Left lung (tissue), 10 donors: Measurements from ENCODE around the gene LHCGR. TPM values are rescaled to one million over a fixed set of nuclear protein-coding genes. Genes with fewer than 3 reads are reported as not detected.
A peak's percentile ranks its signal among the peaks of the same experiment; 100 is the strongest.

Experiments used
- ATAC-seq: fragments of 200-7000 bp; cut with Tn5 transposase; one replicate; pipeline ENCODE4 v1.9.1; 2020; ENCODE audit warnings: moderate library complexity
- DNase-seq, 4 donors: peaks; one replicate each; pipeline ENCODE4 v3.0.0-alpha.2; 2013 to 2020
- H3K27ac ChIP-seq, 2 donors: fragments of 200-600 bp; sonication (generic) in 1 of 2; one replicate each; pipeline versions ENCODE4 v1.5.0 to v1.8.0; 2020 to 2021
- H3K27me3 ChIP-seq, 2 donors: fragments of 200-600 bp; sonication (generic) in 1 of 2; one replicate each; pipeline versions ENCODE4 v1.5.0 to v1.8.0; 2020 to 2021
- H3K36me3 ChIP-seq, 2 donors: fragments of 200-600 bp; sonication (generic) in 1 of 2; one replicate each; pipeline versions ENCODE4 v1.5.0 to v1.8.0; 2020 to 2021
- H3K4me1 ChIP-seq, 2 donors: fragments of 200-600 bp; one replicate each; pipeline ENCODE4 v1.8.0; 2021
- H3K4me3 ChIP-seq, 2 donors: fragments of 200-600 bp; sonication (generic) in 1 of 2; one replicate each; pipeline versions ENCODE4 v1.5.0 to v1.8.0; 2020 to 2021; ENCODE audit warnings: mild to moderate bottlenecking in 1 of 2
- H3K9me3 ChIP-seq, 2 donors: fragments of 200-600 bp; sonication (generic) in 1 of 2; one replicate each; pipeline versions ENCODE4 v1.5.0 to v1.8.0; 2020 to 2021
- CTCF ChIP-seq, 2 donors: fragments of 200-600 bp; sonication (generic) in 1 of 2; IDR thresholded peaks; one replicate each; pipeline versions ENCODE4 v1.5.0 to v1.8.0; 2021; ENCODE audit warnings: antibody characterized with exemption in 2 of 2
- intact Hi-C, 2 donors: fragments of 100-400 bp; cut with DNase I; formaldehyde crosslinking; loops; one replicate each; pipeline versions ENCODE4 v1.11.2 to v1.14.2; 2022
- polyA plus RNA-seq, 6 donors: library from polyadenylated mRNA; unstranded; fragments of 120-200 nt; gene quantifications; one replicate each; pipeline ENCODE4 v1.2.1, GENCODE V29; 2013; ENCODE audit not compliant: insufficient read length in 6 of 6
- total RNA-seq, 2 donors: library from RNA; stranded (reverse); fragmentation: NEBNext Ultra II Directional; extraction: Animal tissue kit (Norgen Biotek cat#: 25700); gene quantifications; one replicate each; pipeline ENCODE4 v1.2.1, GENCODE V29; 2021
- donor health status: DM: no; HTN: yes; CAD: no.
- donor health status: DM: no; HTN: no; CAD: no.

Gene LHCGR
- total and polyA plus RNA-seq, 8 donors = 0.08 to 0.21 (median 0.14) TPM; not detected in 2

DNA sequence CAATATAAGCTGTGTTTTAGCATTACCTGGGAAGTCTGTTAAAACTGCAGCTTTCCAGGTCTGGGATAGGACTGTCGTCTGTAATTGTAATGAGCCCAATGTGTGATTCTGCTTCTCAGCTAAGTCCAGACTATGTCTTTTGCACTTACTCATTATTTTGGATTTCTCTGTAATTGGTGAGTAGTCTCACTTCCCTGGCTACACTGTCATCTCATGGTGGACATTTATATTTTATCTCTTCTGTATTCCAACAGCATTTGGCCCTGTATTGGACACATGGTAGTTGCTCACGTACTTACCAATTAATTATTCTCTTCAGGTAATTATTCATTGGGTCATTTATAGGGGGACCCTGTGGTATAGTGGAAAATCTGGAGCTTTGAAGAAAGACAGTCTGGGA lies 28.0 kb downstream of the LHCGR start:
- Histone ChIP-seq H3K9me3 (no peaks in the 10 kb centered on the region), H3K4me3 (no peak overlapping the region), H3K27ac (no peak overlapping the region), H3K4me1 (peaks cover 0 to 5% of the 10 kb centered on the region in 2 donors), H3K36me3 (no peaks in the 10 kb centered on the region), H3K27me3 (no peaks in the 10 kb centered on the region)
- DNase-seq = no peak
- peak; percentile 76 for ATAC-seq
- peak in 1 of 2 donors; percentile 16 for TF ChIP-seq CTCF (IDR thresholded peaks at IDR 0.05)
- intact Hi-C loops = no loop called here

DNA sequence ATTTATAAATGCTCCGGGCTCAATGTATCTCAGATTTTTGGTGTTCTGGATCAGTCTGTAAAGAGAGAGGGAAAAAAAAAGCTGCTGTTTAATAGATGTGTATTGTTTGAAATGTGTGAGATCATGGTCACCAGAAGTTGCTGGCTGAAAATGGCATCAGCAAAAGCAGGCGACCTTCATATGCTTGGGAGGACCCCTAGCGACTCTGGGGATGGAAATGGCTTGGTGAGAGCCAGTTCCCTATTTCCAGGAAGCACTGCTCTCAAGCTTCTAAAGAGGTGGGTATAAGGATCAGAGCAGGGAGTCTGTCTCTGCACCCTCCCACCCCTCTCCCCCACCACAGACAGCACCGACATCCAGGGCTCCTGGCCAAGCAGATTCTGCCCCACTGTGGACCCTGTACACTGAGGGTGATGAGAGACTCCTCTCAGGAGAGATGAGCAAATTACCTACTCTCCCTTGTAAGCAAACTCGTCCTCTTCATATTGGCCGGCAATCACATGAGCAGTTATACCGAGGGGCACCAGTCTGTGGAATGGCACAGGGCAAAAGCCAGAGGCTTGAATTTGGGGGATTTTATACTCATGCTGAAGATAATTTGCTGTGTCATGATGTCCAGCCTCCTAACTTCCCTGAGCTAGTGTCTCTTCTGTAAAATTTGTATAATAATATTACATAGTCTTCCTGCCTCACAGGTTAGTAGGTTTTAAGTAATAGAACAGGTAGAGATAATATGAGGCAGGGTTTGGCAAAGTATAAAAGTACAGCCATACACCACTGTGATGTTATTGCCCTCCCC lies 29.6 kb downstream of the LHCGR start:
- no peaks in the 10 kb centered on the region for H3K9me3 ChIP-seq
- no peak for TF ChIP-seq CTCF (IDR thresholded peaks at IDR 0.05)

DNA sequence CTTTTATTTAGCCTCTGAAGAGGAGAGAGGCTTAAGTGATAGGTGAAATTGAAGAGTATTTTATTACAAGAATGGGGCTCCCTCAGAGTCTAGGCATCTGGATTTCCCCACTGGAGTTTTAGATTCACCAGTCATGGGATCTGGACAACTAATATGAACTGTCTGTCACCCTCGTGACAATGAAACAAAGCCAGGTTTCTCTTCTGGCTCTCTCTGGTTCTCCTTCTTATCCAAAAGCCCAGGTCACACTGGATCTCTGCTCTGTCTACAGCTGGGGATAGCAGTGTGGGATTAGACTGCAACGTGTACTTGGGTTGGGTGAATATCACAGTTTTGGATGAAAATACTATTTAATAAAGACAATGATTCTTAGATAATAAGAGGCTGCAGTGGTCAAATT lies 31.2 kb downstream of the LHCGR start:
- H3K9me3 ChIP-seq = no peaks in the 10 kb centered on the region
- ATAC-seq (no peak), DNase-seq (no peak)
- H3K27me3 ChIP-seq = no peaks in the 10 kb centered on the region
- no peak overlapping the region for H3K4me3 ChIP-seq
- intact Hi-C loops = no loop called here
- H3K36me3 ChIP-seq = no peaks in the 10 kb centered on the region
- no peak for TF ChIP-seq CTCF (IDR thresholded peaks at IDR 0.05)
- H3K27ac ChIP-seq = no peak overlapping the region
- peaks cover 0 to 8% of the 10 kb centered on the region in 2 donors for H3K4me1 ChIP-seq

More for the DNA sequence above, 29.6 kb downstream of the LHCGR start:
- DNase-seq = peak in 1 of 4 donors; percentile 39
- Histone ChIP-seq H3K36me3 (no peaks in the 10 kb centered on the region), H3K27me3 (no peaks in the 10 kb centered on the region), H3K4me3 (no peak overlapping the region), H3K4me1 (peaks cover 0 to 6% of the 10 kb centered on the region in 2 donors), H3K27ac (no peak overlapping the region)
- intact Hi-C loops = no loop called here
- ATAC-seq = no peak

DNA sequence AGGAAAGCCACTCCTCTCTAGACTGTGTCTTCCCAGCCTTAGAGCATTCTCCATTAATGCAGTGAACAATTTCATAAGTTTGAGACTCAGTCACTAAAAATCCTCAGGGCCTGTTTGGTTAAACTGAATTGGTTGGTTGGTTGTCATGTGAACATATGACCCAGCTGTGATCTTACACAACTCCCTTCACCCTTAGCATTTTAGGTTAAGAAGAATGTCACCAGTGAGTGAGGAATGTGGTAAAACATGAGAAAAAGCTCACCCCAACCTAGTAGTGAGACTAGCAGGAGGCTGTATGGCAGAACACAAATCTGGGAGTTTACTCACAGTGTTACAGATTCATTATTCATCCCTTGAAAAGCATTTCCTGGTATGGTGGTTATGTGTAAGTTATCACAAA lies 32.4 kb downstream of the LHCGR start:
- Histone ChIP-seq H3K36me3 (no peaks in the 10 kb centered on the region), H3K27ac (no peak overlapping the region), H3K9me3 (no peaks in the 10 kb centered on the region), H3K4me1 (peaks cover 0 to 8% of the 10 kb centered on the region in 2 donors), H3K27me3 (no peaks in the 10 kb centered on the region), H3K4me3 (no peak overlapping the region)
- no peak for TF ChIP-seq CTCF (IDR thresholded peaks at IDR 0.05)
- no peak for ATAC-seq
- intact Hi-C loops = no loop called here
- DNase-seq = no peak

- Histone ChIP-seq H3K36me3 (no peaks in the 10 kb centered on the region), H3K27ac (no peak overlapping the region), H3K9me3 (no peaks in the 10 kb centered on the region), H3K27me3 (no peaks in the 10 kb centered on the region), H3K4me1 (peaks cover 0 to 11% of the 10 kb centered on the region in 2 donors), H3K4me3 (no peak overlapping the region)
- DNase-seq (no peak), ATAC-seq (no peak)
- TF ChIP-seq CTCF (IDR thresholded peaks at IDR 0.05) = no peak
- intact Hi-C loops = no loop called here
Measured at GRCh38 chr2:48722391-48722790, 33.1 kb downstream of the LHCGR start.
